COLO668 (cell line): ENCODE results near the gene HAPLN1.
A peak's percentile ranks its signal among the peaks of the same experiment; 100 is the strongest.
"Not testable (repeated sequence)": the region's sequence is repeated elsewhere in the genome, so short reads cannot be mapped to it uniquely, and the experiment has no call there.

Source experiments
- DNase-seq: peaks from one replicate; lab custom pipeline; 2025; ENCODE audit not compliant: unreplicated experiment; lab: John Stamatoyannopoulos, UW

HAPLN1 gene

DNA sequence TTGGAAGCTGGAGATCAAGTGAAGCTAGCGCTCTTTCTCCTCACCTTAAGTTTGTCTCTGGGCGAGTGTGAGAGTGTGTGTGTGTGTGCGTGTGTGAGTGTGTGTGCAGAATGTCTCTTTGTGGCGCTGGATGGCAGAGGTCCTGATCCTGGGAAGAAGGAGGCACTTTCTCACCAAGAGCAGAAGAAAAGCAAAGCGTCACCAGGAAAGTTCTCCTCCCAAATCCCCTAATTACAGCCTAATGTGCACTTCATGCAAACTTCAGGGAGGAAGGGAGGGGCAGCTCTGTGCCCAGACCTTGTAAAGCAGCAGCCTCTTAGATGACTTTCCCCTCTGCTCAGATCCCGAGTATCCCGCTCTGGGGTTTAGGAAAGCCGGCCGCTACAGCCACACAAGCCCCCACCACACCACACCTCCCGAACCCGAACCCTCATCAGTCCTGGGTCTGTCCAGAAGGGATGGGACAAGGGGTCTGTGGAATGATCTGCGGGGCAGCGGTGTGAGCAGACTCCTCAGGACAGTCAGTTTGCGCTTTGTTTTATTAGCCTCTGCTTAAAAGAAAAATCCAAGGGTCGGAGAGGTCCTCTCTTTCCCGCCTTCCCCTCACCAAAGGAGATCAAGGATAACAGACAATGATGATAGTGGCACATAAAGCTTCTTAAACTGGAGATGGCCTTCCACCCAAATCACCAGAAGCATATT, at the start of gene HAPLN1:
Gene HAPLN1 (minus strand): TSS at position 20 of the 702 bp plus-strand sequence. CDS start 47,332 bp downstream, outside the sequence.
- DNase-seq = no peak

DNA sequence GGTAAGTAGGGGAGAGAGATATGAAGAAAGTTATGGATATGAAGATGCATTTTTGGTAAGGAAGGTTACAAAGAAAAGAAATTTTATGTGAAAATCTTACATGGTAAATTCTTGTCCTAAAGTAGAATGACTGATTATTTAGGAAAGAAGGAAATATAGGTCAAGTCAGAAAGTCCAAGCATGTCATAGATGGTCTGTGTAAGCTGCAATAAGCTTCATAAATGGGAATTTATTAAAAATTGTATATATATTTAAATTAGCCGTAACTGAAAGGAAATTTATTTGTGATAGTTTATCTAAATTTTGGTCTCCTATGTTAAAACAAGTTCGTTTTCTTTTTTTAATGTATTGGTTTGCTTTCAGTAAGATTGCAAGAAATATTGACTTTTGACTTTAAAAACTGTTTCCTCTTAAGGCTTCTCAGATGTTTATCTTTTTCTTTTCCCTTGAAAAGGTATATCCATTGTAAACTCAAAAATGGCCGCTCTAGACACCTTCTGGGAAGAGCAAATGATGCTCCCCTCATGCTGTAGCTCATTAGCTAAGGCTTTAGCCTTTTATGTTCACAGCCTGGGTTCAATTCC, 46.8 kb upstream of the HAPLN1 start:
- DNase-seq = no peak

GRCh38 chr5:83764101-83764500, 43.4 kb upstream of the HAPLN1 start:
- DNase-seq = no peak

DNA sequence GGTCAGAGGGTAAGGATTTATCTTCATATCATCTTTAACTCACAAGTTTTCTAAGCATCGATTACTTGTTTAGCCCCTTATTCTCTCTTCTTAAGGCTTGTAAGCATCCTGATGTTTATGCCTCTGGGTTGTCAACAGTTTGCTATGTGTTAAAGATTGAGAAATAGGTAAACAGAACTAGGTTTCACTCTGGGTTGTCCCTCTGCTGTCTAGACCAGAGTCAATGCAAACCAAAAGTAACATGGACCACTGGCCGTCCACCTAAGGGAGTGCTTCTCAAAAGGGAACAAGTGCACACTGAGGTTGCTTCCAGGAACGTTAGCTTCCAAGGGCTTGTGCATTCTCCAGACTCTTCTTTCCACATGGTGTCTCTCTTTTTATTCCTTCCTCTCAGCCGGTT, 39.9 kb upstream of the HAPLN1 start:
- DNase-seq = no peak

- no peak for DNase-seq
Measured at GRCh38 chr5:83752700-83753099, 32.0 kb upstream of the HAPLN1 start.

- DNase-seq = no peak
Measured at GRCh38 chr5:83751201-83751600, 30.5 kb upstream of the HAPLN1 start.

GRCh38 chr5:83750749-83751148, 30.1 kb upstream of the HAPLN1 start:
- DNase-seq = no peak

DNA sequence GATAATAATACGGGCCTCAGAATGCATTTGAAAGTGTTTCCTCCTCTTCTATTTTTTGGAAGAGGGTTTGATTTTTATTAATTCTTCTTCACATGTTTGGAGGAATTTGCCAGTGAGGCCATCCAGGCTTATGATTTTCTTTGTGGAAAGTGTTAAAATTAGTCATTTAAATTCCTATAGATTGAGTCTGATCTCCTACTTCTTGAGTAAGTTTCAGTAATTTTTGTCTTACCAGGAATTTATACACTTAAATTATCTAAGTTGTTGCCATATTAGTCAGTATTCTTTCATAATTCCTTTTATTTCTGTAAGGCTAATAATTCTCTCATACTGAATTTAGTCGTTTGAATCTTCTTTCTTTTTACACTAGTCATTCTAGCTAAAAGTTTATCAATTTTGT, 25.2 kb upstream of the HAPLN1 start:
- DNase-seq = no peak

- no peak for DNase-seq
Measured at GRCh38 chr5:83744821-83745220, 24.2 kb upstream of the HAPLN1 start.

GRCh38 chr5:83742089-83742488, 21.4 kb upstream of the HAPLN1 start:
- no peak for DNase-seq

DNA sequence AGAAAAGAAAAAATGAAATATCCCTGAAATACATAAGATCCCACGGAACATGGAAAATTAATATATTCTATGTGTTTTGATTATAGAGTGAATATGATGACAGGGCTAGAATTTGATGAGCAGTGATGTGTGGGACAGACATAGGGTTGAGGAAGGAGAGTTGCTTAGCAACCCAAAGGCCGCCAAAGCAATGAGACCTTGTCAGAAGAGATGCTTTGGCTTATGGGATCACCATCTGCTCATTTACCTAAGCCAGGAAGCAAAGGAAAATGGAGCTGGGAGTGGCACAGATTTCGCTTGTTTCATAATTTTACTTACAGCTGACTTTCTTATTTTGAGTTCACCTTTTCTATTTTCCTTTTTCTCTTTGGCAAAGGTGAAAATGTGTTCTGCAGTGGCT, 20.9 kb upstream of the HAPLN1 start:
- no peak for DNase-seq

DNA sequence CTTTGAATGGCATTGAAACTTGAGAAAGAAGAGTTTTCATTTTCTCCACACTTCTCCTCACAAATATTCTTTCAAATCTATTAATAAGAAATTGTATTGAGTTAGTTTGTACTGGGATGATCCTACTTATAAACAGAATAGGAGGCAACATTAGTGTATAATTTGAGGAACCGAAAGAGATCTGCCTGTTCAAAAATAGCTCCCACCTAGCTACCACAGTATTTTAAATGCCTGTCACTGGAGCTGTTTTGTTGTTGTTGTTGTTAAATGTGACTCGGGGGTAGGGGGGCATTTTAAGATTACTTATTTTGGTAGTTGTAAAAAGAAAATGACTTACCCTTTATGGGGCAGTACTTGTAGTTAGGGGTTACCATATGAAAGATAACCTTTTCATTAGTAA, 20.1 kb upstream of the HAPLN1 start:
- DNase-seq = no peak

- DNase-seq = not testable (repeated sequence)
Measured at GRCh38 chr5:83736169-83736568, 15.5 kb upstream of the HAPLN1 start.

DNA sequence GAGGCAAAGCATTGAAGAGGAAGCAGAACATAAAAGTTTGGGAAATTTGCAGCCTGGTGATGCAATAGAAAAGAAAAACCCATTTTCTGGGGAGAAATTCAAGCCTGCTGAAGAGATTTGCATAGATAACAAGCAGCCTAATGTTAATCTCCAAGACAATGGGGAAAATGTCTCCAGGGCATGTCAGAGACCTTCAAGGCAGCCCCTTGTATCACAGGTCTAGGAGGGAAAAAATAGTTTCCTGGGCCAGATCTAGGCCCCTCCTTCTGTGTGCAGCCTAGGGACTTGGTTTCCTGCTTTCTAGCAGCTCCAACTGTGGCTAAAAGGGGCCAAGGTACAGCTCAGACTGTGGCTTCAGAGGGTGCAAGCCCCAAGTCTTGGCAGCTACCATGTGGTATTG, 14.4 kb upstream of the HAPLN1 start:
- not testable (repeated sequence) for DNase-seq

- no peak for DNase-seq
Measured at GRCh38 chr5:83731638-83732037, 11.0 kb upstream of the HAPLN1 start.

DNA sequence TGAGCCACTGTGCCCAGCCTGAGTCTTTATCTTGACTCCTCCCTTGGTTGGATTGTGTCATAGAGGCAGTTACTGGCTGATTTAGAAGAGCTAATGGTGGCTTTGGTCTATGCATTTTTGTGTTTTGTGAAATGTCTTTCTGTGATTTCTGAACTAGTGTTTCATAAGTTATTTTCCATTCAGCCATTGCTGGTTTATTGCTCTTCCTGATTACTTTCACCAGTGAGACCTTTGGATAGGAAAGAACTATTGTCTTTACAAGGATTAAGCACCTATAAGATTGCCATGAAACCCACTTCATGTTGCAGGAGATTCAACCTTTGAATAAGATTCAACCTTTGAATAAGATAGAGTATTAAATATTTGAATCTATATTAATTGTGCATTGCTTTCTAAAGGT, 8.7 kb upstream of the HAPLN1 start:
- no peak for DNase-seq

GRCh38 chr5:83726912-83727311, 6.3 kb upstream of the HAPLN1 start:
- no peak for DNase-seq

GRCh38 chr5:83724935-83725334, 4.3 kb upstream of the HAPLN1 start:
- DNase-seq = no peak

DNA sequence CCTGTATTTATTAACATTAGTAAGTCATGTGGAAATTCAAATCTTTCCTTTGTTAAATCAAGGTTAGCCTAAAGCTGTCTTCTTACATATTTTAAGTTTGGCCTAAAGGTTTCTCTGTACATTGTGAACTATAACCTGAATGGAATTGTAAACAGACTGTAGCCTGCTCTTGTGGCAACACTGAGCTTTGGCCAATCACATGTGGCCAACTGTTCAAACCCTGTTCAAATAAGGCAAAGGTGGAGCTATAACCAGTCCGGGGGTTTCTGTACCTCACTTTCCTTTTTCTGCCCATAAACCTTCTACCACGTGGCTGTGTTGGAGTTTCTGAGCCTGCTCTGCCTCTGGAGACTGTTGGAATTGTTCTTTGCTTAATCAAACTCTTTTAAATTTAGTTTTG, 3.3 kb upstream of the HAPLN1 start:
- DNase-seq = no peak

DNA sequence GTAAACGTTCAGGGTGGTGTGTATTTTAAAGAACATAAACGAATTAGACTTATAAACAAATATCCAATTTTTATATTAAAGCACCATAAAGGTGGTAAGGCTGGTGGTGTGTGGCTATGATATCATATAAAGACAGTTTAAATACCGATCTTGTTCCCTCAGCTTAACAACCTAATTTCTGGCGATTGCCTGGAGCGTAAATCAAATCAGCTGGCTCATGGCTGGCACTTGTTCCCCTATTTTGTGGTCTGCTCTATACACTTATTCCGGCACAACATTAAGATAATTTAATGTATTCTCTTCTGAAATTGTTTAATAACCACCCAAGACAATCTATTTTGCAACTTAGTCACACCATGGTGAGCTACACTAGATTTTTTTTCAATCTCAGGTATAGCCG, 2.4 kb upstream of the HAPLN1 start:
- DNase-seq = no peak

- peak; percentile 81 for DNase-seq
Measured at GRCh38 chr5:83721953-83722901, 1.6 kb upstream of the HAPLN1 start.
